BE2C (cell line): ENCODE results near the gene HRC.
"Not testable (repeated sequence)": the region's sequence is repeated elsewhere in the genome, so short reads cannot be mapped to it uniquely, and the experiment has no call there.

Experiments used
- DNase-seq: peaks from one replicate; pipeline ENCODE4 v3.0.0-alpha.2; 2020
- H3K27me3 ChIP-seq: fragments of 250-450 bp; sonication (Bioruptor Pico); 2 replicates; pipeline ENCODE4 v1.5.1; 2020; ENCODE audit warnings: mild to moderate bottlenecking
- H3K36me3 ChIP-seq: fragments of 250-450 bp; sonication (Bioruptor Pico); 2 replicates; pipeline ENCODE4 v1.5.1; 2020; ENCODE audit warnings: mild to moderate bottlenecking
- H3K4me1 ChIP-seq: fragments of 250-450 bp; sonication (Bioruptor Pico); 2 replicates; pipeline ENCODE4 v1.5.1; 2020
- H3K4me3 ChIP-seq: 2 replicates; pipeline ENCODE4 v1.5.1; 2011; ENCODE audit warnings: low read depth, low read length
- H3K9me3 ChIP-seq: fragments of 250-450 bp; sonication (Bioruptor Pico); 2 replicates; pipeline ENCODE4 v1.5.1; 2020
- CTCF ChIP-seq: IDR thresholded peaks from 2 replicates; pipeline ENCODE4 v1.5.1; 2012; ENCODE audit warnings: mild to moderate bottlenecking, low read depth, low read length

HRC gene

DNA sequence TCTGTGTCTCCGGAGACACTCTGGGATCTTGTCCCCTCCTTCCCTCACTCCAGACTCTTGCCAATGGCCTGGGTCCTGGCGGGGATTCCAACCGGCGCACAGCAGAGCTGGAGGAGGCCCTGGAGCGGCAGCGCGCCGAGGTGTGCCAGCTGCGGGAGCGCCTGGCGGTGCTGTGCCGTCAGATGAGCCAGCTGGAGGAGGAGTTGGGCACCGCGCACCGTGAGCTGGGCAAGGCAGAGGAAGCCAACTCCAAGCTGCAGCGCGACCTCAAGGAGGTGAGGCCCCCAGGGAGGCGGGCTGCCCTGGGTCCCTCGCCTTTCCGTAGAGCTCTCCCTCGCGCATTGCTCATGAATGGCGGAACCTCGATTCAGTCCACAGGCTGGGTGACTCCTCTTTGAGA is 24.9 kb downstream of the HRC start:
- Histone ChIP-seq H3K36me3 (peaks cover 34% of the 10 kb centered on the region), H3K4me1 (peaks cover 4% of the 10 kb centered on the region; the same call in 1 of the 2 replicates), H3K4me3 (no peak overlapping the region), H3K9me3 (no peaks in the 10 kb centered on the region), H3K27me3 (no peaks in the 10 kb centered on the region)
- TF ChIP-seq CTCF, result no peak
- DNase-seq, result no peak

GRCh38 chr19:49129238-49129583 is 26.0 kb downstream of the HRC start:
- TF ChIP-seq CTCF, result no peak
- no peaks in the 10 kb centered on the region for H3K9me3 ChIP-seq
- DNase-seq, result no peak
- H3K4me1 ChIP-seq, result peaks cover 4% of the 10 kb centered on the region; the same call in 1 of the 2 replicates
- no peak overlapping the region for H3K4me3 ChIP-seq
- no peaks in the 10 kb centered on the region for H3K27me3 ChIP-seq
- H3K36me3 ChIP-seq, result peaks cover 23% of the 10 kb centered on the region

GRCh38 chr19:49128545-49129237 is 26.5 kb downstream of the HRC start:
- peaks cover 4% of the 10 kb centered on the region; the same call in 1 of the 2 replicates for H3K4me1 ChIP-seq
- no peak for DNase-seq
- H3K4me3 ChIP-seq, result peak overlapping the region; percentile 47
- TF ChIP-seq CTCF, result no peak
- H3K27me3 ChIP-seq, result no peaks in the 10 kb centered on the region
- H3K9me3 ChIP-seq, result no peaks in the 10 kb centered on the region
- peaks cover 18% of the 10 kb centered on the region for H3K36me3 ChIP-seq

GRCh38 chr19:49127674-49128544 is 27.3 kb downstream of the HRC start:
- Histone ChIP-seq H3K4me3 (peak overlapping the region; percentile 47), H3K27me3 (no peaks in the 10 kb centered on the region), H3K9me3 (no peaks in the 10 kb centered on the region), H3K36me3 (peaks cover 13% of the 10 kb centered on the region; the same call in 1 of the 2 replicates), H3K4me1 (peaks cover 4% of the 10 kb centered on the region; the same call in 1 of the 2 replicates)
- DNase-seq, result peak; percentile 97
- TF ChIP-seq CTCF, result no peak

GRCh38 chr19:49127225-49127624 is 28.0 kb downstream of the HRC start:
- not testable (repeated sequence) for H3K9me3 ChIP-seq, DNase-seq, H3K4me1 ChIP-seq, H3K27me3 ChIP-seq, H3K4me3 ChIP-seq, H3K36me3 ChIP-seq

DNA sequence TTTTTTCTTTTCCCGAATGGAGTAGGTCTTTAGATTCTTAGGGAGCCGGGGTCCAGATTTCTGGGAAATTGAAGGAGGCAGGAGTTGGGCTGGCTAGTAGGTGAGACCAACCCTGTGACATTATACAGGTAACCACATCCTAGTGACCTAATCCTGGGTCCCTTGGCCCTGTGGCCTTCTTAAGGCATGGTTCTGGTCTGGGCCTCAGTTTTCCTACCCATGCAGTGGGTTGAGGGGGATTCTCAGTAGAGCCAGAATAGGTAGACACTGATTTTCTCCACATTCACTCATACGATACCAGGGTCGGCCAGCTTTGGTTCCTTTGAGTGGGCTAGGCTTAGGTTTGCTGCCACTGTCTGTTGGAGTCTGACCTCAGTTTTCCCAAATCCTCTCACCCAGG is 28.6 kb downstream of the HRC start:
- TF ChIP-seq CTCF, result no peak
- H3K36me3 ChIP-seq, result peaks cover 9% of the 10 kb centered on the region; the same call in 1 of the 2 replicates
- no peaks in the 10 kb centered on the region for H3K9me3 ChIP-seq
- no peaks in the 10 kb centered on the region for H3K27me3 ChIP-seq
- peaks cover 4% of the 10 kb centered on the region; the same call in 1 of the 2 replicates for H3K4me1 ChIP-seq
- DNase-seq, result no peak
- H3K4me3 ChIP-seq, result no peak overlapping the region
